ENCODE data around the gene RPGRIP1L. TPM values are rescaled to one million over a fixed set of nuclear protein-coding genes. Genes with fewer than 3 reads are reported as not detected.

RPGRIP1L gene
- total RNA-seq, 1 experiment from 2014 or later = 3.8 TPM

DNA sequence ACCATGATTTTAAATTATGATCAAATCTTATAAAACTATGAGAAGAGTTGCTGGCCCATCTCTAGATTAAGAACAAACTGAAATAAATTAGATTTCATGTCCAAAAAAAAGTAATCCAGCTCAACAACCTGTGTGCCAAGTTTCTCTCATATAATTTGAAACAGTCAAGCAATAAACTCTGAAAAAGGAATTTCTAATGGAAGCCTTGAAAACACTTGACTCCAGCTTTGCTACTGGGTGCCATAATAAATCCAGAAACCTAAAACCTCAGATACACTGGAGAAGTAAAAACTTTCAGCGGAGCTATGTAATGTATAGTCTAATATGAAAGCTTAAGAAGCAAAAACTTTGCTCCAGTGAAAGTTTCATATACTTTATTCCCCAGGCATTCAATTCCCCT lies 25.5 kb downstream of the RPGRIP1L start:
- TF ChIP-seq EZH2 (IDR thresholded peaks at IDR 0.05; ENCODE audit: low read length, unreplicated experiment) = no peak
- TF ChIP-seq EZH2phosphoT487 (IDR thresholded peaks at IDR 0.05; ENCODE audit: borderline replicate concordance, low read length) = no peak
- TF ChIP-seq, protein P1, sequence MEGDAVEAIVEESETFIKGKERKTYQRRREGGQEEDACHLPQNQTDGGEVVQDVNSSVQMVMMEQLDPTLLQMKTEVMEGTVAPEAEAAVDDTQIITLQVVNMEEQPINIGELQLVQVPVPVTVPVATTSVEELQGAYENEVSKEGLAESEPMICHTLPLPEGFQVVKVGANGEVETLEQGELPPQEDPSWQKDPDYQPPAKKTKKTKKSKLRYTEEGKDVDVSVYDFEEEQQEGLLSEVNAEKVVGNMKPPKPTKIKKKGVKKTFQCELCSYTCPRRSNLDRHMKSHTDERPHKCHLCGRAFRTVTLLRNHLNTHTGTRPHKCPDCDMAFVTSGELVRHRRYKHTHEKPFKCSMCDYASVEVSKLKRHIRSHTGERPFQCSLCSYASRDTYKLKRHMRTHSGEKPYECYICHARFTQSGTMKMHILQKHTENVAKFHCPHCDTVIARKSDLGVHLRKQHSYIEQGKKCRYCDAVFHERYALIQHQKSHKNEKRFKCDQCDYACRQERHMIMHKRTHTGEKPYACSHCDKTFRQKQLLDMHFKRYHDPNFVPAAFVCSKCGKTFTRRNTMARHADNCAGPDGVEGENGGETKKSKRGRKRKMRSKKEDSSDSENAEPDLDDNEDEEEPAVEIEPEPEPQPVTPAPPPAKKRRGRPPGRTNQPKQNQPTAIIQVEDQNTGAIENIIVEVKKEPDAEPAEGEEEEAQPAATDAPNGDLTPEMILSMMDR (conservative IDR thresholded peaks at IDR 0.05; ENCODE audit: low read depth, low read length) = no peak
- Histone ChIP-seq H3K4me3 (ENCODE audit: low read length) (no peak overlapping the region), H3K27me3 (ENCODE audit: low read length) (no peaks in the 10 kb centered on the region), H3K36me3 (ENCODE audit: low read depth, low read length) (no peaks in the 10 kb centered on the region), H3K9me2 (replicated peaks; ENCODE audit: low read length) (no peaks in the 10 kb centered on the region), H3F3A (ENCODE audit: low read length, unreplicated experiment) (no peaks in the 10 kb centered on the region), H3K4me1 (ENCODE audit: insufficient read depth, low read length) (no peaks in the 10 kb centered on the region), H3K9me3 (ENCODE audit: low read length) (no peaks in the 10 kb centered on the region), H4K20me1 (ENCODE audit: low read length) (no peaks in the 10 kb centered on the region), H2AFZ (ENCODE audit: low read length) (no peak overlapping the region), H3K4me2 (ENCODE audit: low read length) (no peak overlapping the region), H3K79me2 (ENCODE audit: low read length) (no peaks in the 10 kb centered on the region), H3K9ac (ENCODE audit: low read length) (no peak overlapping the region), H3K27ac (ENCODE audit: low read length) (no peak overlapping the region)
- CTCF ChIA-PET = no interaction called here
- intact Hi-C loops (cut with micrococcal nuclease) = no loop called here
- no peak for DNase-seq
- POLR2A ChIA-PET (ENCODE audit: unreplicated experiment) = no interaction called here
- ATAC-seq = no peak
- no TSS peak for BruUV-seq (replicated peaks)

DNA sequence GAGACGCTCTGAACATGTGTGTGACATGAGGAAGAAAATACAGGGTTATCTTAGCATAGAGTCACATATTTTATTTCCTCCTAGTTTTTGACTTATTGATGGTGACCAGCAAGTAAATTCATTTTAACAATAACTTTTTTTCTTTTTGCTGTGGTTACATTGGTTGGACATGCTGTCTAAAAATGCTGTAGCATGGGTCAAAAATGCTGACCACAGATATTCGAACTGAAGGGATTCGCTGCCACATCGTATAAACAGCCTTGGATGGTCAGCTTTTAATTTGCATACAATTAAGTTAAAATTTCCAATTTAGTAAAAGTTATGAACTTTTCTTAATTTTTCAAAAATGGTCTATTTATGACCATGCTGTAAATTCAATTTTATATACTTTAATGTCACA lies 30.5 kb downstream of the RPGRIP1L start:
- no peaks in the 10 kb centered on the region for H3K4me1 ChIP-seq (ENCODE audit: insufficient read depth, low read length)
- H3K9me3 ChIP-seq (ENCODE audit: low read length) = no peaks in the 10 kb centered on the region
- no peaks in the 10 kb centered on the region for H3K79me2 ChIP-seq (ENCODE audit: low read length)
- BruUV-seq (replicated peaks) = no TSS peak
- no peak overlapping the region for H2AFZ ChIP-seq (ENCODE audit: low read length)
- H3K27me3 ChIP-seq (ENCODE audit: low read length) = no peaks in the 10 kb centered on the region
- ATAC-seq (no peak), DNase-seq (no peak)
- intact Hi-C loops (cut with micrococcal nuclease) = no loop called here
- H3F3A ChIP-seq (ENCODE audit: low read length, unreplicated experiment) = no peaks in the 10 kb centered on the region
- no peaks in the 10 kb centered on the region for H4K20me1 ChIP-seq (ENCODE audit: low read length)
- H3K27ac ChIP-seq (ENCODE audit: low read length) = no peak overlapping the region
- no peak overlapping the region for H3K4me3 ChIP-seq (ENCODE audit: low read length)
- H3K36me3 ChIP-seq (ENCODE audit: low read depth, low read length) = no peaks in the 10 kb centered on the region
- no peak overlapping the region for H3K9ac ChIP-seq (ENCODE audit: low read length)
- no peak for TF ChIP-seq EZH2phosphoT487 (IDR thresholded peaks at IDR 0.05; ENCODE audit: borderline replicate concordance, low read length)
- no peak for TF ChIP-seq EZH2 (IDR thresholded peaks at IDR 0.05; ENCODE audit: low read length, unreplicated experiment)
- ChIA-PET CTCF (no interaction called here), POLR2A (ENCODE audit: unreplicated experiment) (no interaction called here)
- H3K9me2 ChIP-seq (replicated peaks; ENCODE audit: low read length) = no peaks in the 10 kb centered on the region
- no peak overlapping the region for H3K4me2 ChIP-seq (ENCODE audit: low read length)

DNA sequence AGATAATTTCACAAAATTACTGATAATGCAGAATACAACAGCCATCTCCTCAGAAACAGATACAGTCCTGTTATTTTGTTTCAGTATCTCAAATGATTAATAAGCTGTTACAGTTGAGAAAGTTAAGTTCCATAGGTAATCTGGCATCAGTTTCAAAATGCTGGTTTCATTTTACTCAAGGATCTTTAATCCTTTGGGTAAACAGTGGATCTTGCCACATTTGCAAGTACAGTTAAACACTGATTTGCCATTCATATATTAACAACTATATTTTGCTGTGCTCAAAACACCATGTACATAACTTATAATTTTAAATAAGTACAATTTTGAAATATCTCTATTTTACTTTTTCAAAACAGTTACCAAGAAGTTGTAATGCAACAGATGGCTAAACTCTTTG lies 31.2 kb downstream of the RPGRIP1L start:
- no peaks in the 10 kb centered on the region for H4K20me1 ChIP-seq (ENCODE audit: low read length)
- TF ChIP-seq EZH2 (IDR thresholded peaks at IDR 0.05; ENCODE audit: low read length, unreplicated experiment) = no peak
- TF ChIP-seq EZH2phosphoT487 (IDR thresholded peaks at IDR 0.05; ENCODE audit: borderline replicate concordance, low read length) = no peak
- no peaks in the 10 kb centered on the region for H3K36me3 ChIP-seq (ENCODE audit: low read depth, low read length)
- BruUV-seq (replicated peaks) = no TSS peak
- ChIA-PET POLR2A (ENCODE audit: unreplicated experiment) (no interaction called here), CTCF (no interaction called here)
- no peaks in the 10 kb centered on the region for H3K9me2 ChIP-seq (replicated peaks; ENCODE audit: low read length)
- no peaks in the 10 kb centered on the region for H3K4me1 ChIP-seq (ENCODE audit: insufficient read depth, low read length)
- H3F3A ChIP-seq (ENCODE audit: low read length, unreplicated experiment) = no peaks in the 10 kb centered on the region
- no peaks in the 10 kb centered on the region for H3K27me3 ChIP-seq (ENCODE audit: low read length)
- H3K9ac ChIP-seq (ENCODE audit: low read length) = no peak overlapping the region
- H3K79me2 ChIP-seq (ENCODE audit: low read length) = no peaks in the 10 kb centered on the region
- no peak overlapping the region for H3K4me2 ChIP-seq (ENCODE audit: low read length)
- DNase-seq (no peak), ATAC-seq (no peak)
- no peak overlapping the region for H3K4me3 ChIP-seq (ENCODE audit: low read length)
- no peak overlapping the region for H2AFZ ChIP-seq (ENCODE audit: low read length)
- H3K27ac ChIP-seq (ENCODE audit: low read length) = no peak overlapping the region
- intact Hi-C loops (cut with micrococcal nuclease) = no loop called here
- no peaks in the 10 kb centered on the region for H3K9me3 ChIP-seq (ENCODE audit: low read length)

DNA sequence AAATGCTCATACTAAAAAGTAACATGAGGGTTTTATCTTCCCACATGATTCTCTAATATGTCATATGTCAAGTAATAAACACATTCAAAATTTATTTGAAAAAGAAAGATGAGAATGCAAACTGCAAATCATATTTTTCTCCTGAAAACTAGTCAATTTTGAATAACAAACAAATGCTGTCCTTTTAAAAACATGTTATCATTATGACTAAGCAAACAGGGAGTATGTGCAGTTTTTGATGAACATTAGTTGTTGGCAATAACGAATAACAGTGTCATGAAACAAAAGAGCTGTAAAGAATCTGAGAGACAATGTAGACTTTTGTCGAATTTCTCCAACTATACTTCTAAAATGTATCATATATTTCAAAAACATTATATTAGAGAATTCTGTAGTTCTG lies 34.8 kb downstream of the RPGRIP1L start:
- ATAC-seq (no peak), DNase-seq (no peak)
- Histone ChIP-seq H3K79me2 (ENCODE audit: low read length) (no peaks in the 10 kb centered on the region), H3K4me2 (ENCODE audit: low read length) (no peak overlapping the region), H3K9me3 (ENCODE audit: low read length) (no peaks in the 10 kb centered on the region), H3K27ac (ENCODE audit: low read length) (no peak overlapping the region), H3K9me2 (replicated peaks; ENCODE audit: low read length) (no peaks in the 10 kb centered on the region), H3K27me3 (ENCODE audit: low read length) (no peaks in the 10 kb centered on the region), H4K20me1 (ENCODE audit: low read length) (no peaks in the 10 kb centered on the region), H3K4me3 (ENCODE audit: low read length) (no peak overlapping the region), H3K4me1 (ENCODE audit: insufficient read depth, low read length) (no peaks in the 10 kb centered on the region), H3F3A (ENCODE audit: low read length, unreplicated experiment) (no peaks in the 10 kb centered on the region), H2AFZ (ENCODE audit: low read length) (no peak overlapping the region), H3K9ac (ENCODE audit: low read length) (no peak overlapping the region), H3K36me3 (ENCODE audit: low read depth, low read length) (no peaks in the 10 kb centered on the region)
- no TSS peak for BruUV-seq (replicated peaks)
- intact Hi-C loops (cut with micrococcal nuclease) = no loop called here
- CTCF ChIA-PET = no interaction called here
- POLR2A ChIA-PET (ENCODE audit: unreplicated experiment) = no interaction called here
- TF ChIP-seq EZH2phosphoT487 (IDR thresholded peaks at IDR 0.05; ENCODE audit: borderline replicate concordance, low read length) (no peak), EZH2 (IDR thresholded peaks at IDR 0.05; ENCODE audit: low read length, unreplicated experiment) (no peak)
- TF ChIP-seq, protein P1 (conservative IDR thresholded peaks at IDR 0.05; ENCODE audit: low read depth, low read length) = no peak

All from PC-3 (cell line).